ENCODE results near the gene OCIAD1. TPM values are rescaled to one million over a fixed set of nuclear protein-coding genes. Genes with fewer than 3 reads are reported as not detected.

OCIAD1 gene
- total RNA-seq, 2 experiments from 2014 or later: 91.9 to 99.0 TPM

Other genes with a start within 250 kb of the OCIAD1 start
- gene FRYL, start 50.8 kb upstream of the OCIAD1 start, total RNA-seq: 10 to 100 TPM; 44.8 to 54.2 TPM
- gene OCIAD2, start 75.7 kb downstream of the OCIAD1 start, total RNA-seq: 10 to 100 TPM; 59.7 to 76.9 TPM
- not detected for gene CWH43, start 155.2 kb downstream of the OCIAD1 start, total RNA-seq

All from activated naive CD4-positive, alpha-beta T cell treated with anti-CD3 and anti-CD28 coated beads for 36 hours (primary cell).